Endothelial cell of umbilical vein (primary cell): ENCODE results near the gene LIMS3. TPM values are rescaled to one million over a fixed set of nuclear protein-coding genes. Genes with fewer than 3 reads are reported as not detected.
"Not testable (repeated sequence)": the region's sequence is repeated elsewhere in the genome, so short reads cannot be mapped to it uniquely, and the experiment has no call there.

Experiments used
- BruUV-seq: library from RNA; stranded (reverse); fragments of 400-500 nt; replicated peaks from 2 replicates; lab custom pipeline; 2021; lab: Mats Ljungman, UMichigan
- CTCF ChIA-PET: fragments of 300-600, 350-600 bp; sonication (Branson Sonifier 250); formaldehyde crosslinking; loops from one replicate; lab custom pipeline; 2021; ENCODE audit warnings: antibody characterized with exemption, inconsistent platforms; lab: Charles Lee
- POLR2A ChIA-PET: fragments of 300-600, 350-600 bp; sonication (Branson Sonifier 250); formaldehyde crosslinking; loops from one replicate; lab custom pipeline; 2021; ENCODE audit warnings: antibody characterized with exemption, inconsistent platforms; lab: Charles Lee
- DNase-seq: peaks from one replicate; pipeline ENCODE4 v3.0.0-alpha.2; 2011; ENCODE audit warnings: low read depth, low spot score
- FAIRE-seq: peaks from 2 replicates; lab custom pipeline; 2011; peaks lifted over from hg19 to GRCh38; lab: Jason Lieb, UNC
- H2AFZ ChIP-seq: 2 replicates; pipeline ENCODE4 v1.6.0; 2012; ENCODE audit warnings: low read depth, low read length, control low read depth, inconsistent platforms
- H3K27ac ChIP-seq: 2 replicates; pipeline ENCODE4 v1.5.1; 2011; ENCODE audit warnings: low read depth, mild to moderate bottlenecking, control low read depth, low read length, moderate library complexity; ENCODE audit not compliant: insufficient read depth
- H3K27me3 ChIP-seq, 2 experiments: 2 replicates each; pipeline versions ENCODE4 v1.6.0 to v1.6.1; 2011; ENCODE audit warnings: low read length in 2 of 2, mixed read lengths in 1 of 2; ENCODE audit not compliant: control insufficient read depth in 2 of 2, insufficient read depth in 2 of 2
- H3K36me3 ChIP-seq, 2 experiments: 2 replicates in 1 of 2; 3 replicates in 1 of 2; pipeline ENCODE4 v1.5.1; 2011; ENCODE audit warnings: low read length in 2 of 2, mild to moderate bottlenecking in 1 of 2, moderate library complexity in 1 of 2; ENCODE audit not compliant: control insufficient read depth in 2 of 2, insufficient read depth in 2 of 2; ENCODE audit errors: extremely low read depth in 1 of 2
- H3K4me1 ChIP-seq: 3 replicates; pipeline ENCODE4 v1.5.1; 2011; ENCODE audit warnings: mild to moderate bottlenecking, low read length; ENCODE audit not compliant: control insufficient read depth, insufficient read depth; ENCODE audit errors: extremely low read depth
- H3K4me2 ChIP-seq: 2 replicates; pipeline ENCODE4 v1.6.1; 2011; ENCODE audit warnings: low read length, control low read depth, mixed read lengths; ENCODE audit not compliant: insufficient read depth
- H3K4me3 ChIP-seq, 3 experiments: fragments of 200-600 bp in 1 of 3; sonication (generic), shearing (Covaris generic) in 1 of 3; replicated peaks in 1 of 3; 2 replicates each; pipeline ENCODE4 v1.5.1; 2011 to 2016; ENCODE audit warnings: control low read depth in 3 of 3, low read length in 3 of 3, mild to moderate bottlenecking in 2 of 3, inconsistent platforms in 1 of 3, low read depth in 1 of 3, moderate library complexity in 1 of 3; ENCODE audit not compliant: insufficient read depth in 1 of 3
- H3K79me2 ChIP-seq: 2 replicates; pipeline ENCODE4 v1.6.0; 2012; ENCODE audit warnings: low read length, inconsistent platforms; ENCODE audit not compliant: control insufficient read depth, insufficient read depth
- H3K9ac ChIP-seq: replicated peaks from 2 replicates; pipeline ENCODE3; 2011; ENCODE audit warnings: low read length, control low read depth; ENCODE audit not compliant: insufficient read depth; ENCODE audit errors: extremely low read depth
- H3K9me1 ChIP-seq: replicated peaks from 3 replicates; pipeline ENCODE4 v1.6.0; 2011; ENCODE audit warnings: mild to moderate bottlenecking, low read length; ENCODE audit not compliant: control insufficient read depth, insufficient read depth; ENCODE audit errors: extremely low read depth
- H3K9me3 ChIP-seq: replicated peaks from 2 replicates; pipeline ENCODE4 v1.5.1; 2012; ENCODE audit warnings: low read length, inconsistent platforms; ENCODE audit not compliant: control insufficient read depth, insufficient read depth
- H4K20me1 ChIP-seq: replicated peaks from 2 replicates; pipeline ENCODE3; 2011; ENCODE audit warnings: mild to moderate bottlenecking, low read length; ENCODE audit not compliant: control insufficient read depth, insufficient read depth; ENCODE audit errors: extremely low read depth
- dilution Hi-C: fragments of 300-500 bp; cut with MboI; formaldehyde crosslinking; loops from one replicate; pipeline ENCODE4 v1.15.0; 2019; ENCODE audit warnings: low sequenced_read_pairs; ENCODE audit not compliant: extremely low pct_ligation_motif_present
- intact Hi-C: fragments of 100-400 bp; cut with micrococcal nuclease; formaldehyde crosslinking; loops from one replicate; pipeline ENCODE4 v1.10.0; 2022
- polyA plus RNA-seq, 4 experiments: library from polyadenylated mRNA; depleted of rRNA in 3 of 4; stranded (reverse) in 3 of 4; unstranded in 1 of 4; fragments of >200 nt; gene quantifications; 2 replicates each; pipeline versions ENCODE4 v1.2.1 to v1.2.3, GENCODE V29; 2011 to 2012; ENCODE audit warnings: missing spikeins in 1 of 4
- total RNA-seq: library from RNA; stranded (reverse); gene quantifications from 2 replicates; pipeline ENCODE4 v1.2.3, GENCODE V29; 2021

The LIMS3 gene
- total and polyA plus RNA-seq, 2 donors (not counting 3 experiments of a cell fraction or from before 2014, with no cell fraction given): 9.4 to 13.5 TPM

GRCh38 chr2:109882112-109882511, 16.4 kb upstream of the LIMS3 start:
- H3K9me3 ChIP-seq, H3K9ac ChIP-seq, FAIRE-seq, H2AFZ ChIP-seq, H3K4me3 ChIP-seq, H3K9me1 ChIP-seq, DNase-seq, POLR2A ChIA-PET, H4K20me1 ChIP-seq, H3K36me3 ChIP-seq, H3K27ac ChIP-seq, dilution Hi-C loops, H3K27me3 ChIP-seq, H3K4me1 ChIP-seq, CTCF ChIA-PET, H3K4me2 ChIP-seq, intact Hi-C loops, BruUV-seq, H3K79me2 ChIP-seq: not testable (repeated sequence)

- H3K27me3 ChIP-seq, DNase-seq, FAIRE-seq, H3K27ac ChIP-seq, H3K9ac ChIP-seq, BruUV-seq, H3K9me3 ChIP-seq, intact Hi-C loops, H3K4me2 ChIP-seq, CTCF ChIA-PET, POLR2A ChIA-PET, H3K36me3 ChIP-seq, H3K79me2 ChIP-seq, H3K4me3 ChIP-seq, dilution Hi-C loops, H3K9me1 ChIP-seq, H4K20me1 ChIP-seq, H3K4me1 ChIP-seq, H2AFZ ChIP-seq: not testable (repeated sequence)
These were observed 10.1 kb upstream of the LIMS3 start for GRCh38 chr2:109888414-109888813.

- H3K4me2 ChIP-seq, DNase-seq, H2AFZ ChIP-seq, H3K4me3 ChIP-seq, H4K20me1 ChIP-seq, H3K36me3 ChIP-seq, BruUV-seq, intact Hi-C loops, H3K4me1 ChIP-seq, H3K9me3 ChIP-seq, POLR2A ChIA-PET, H3K79me2 ChIP-seq, H3K27ac ChIP-seq, H3K27me3 ChIP-seq, dilution Hi-C loops, CTCF ChIA-PET, H3K9me1 ChIP-seq, H3K9ac ChIP-seq: not testable (repeated sequence)
- FAIRE-seq: peak; percentile 77
These were observed 8.6 kb upstream of the LIMS3 start for GRCh38 chr2:109889909-109890308.

- H3K4me3 ChIP-seq, H3K9me3 ChIP-seq, H3K79me2 ChIP-seq, intact Hi-C loops, H4K20me1 ChIP-seq, H3K4me1 ChIP-seq, H2AFZ ChIP-seq, H3K27me3 ChIP-seq, H3K4me2 ChIP-seq, H3K9me1 ChIP-seq, BruUV-seq, CTCF ChIA-PET, H3K27ac ChIP-seq, POLR2A ChIA-PET, FAIRE-seq, dilution Hi-C loops, DNase-seq, H3K9ac ChIP-seq, H3K36me3 ChIP-seq: not testable (repeated sequence)
These were observed 7.5 kb upstream of the LIMS3 start for GRCh38 chr2:109891024-109891423.
